ENCODE data around the gene FCRLA. TPM values are rescaled to one million over a fixed set of nuclear protein-coding genes. Genes with fewer than 3 reads are reported as not detected.

Gene FCRLA
- total and polyA plus RNA-seq, 10 donors, result 28.0 to 202 (median 57.3) TPM

- no peak for DNase-seq
- Histone ChIP-seq H3K36me3 (no peaks in the 10 kb centered on the region), H3K9me3 (no peaks in the 10 kb centered on the region), H3K27me3 (replicated peaks in 1 of 7) (peaks cover 0 to 39% (median 0%) of the 10 kb centered on the region in 7 donors), H3K4me3 (no peak overlapping the region), H3K4me1 (peaks cover 6 to 63% (median 27%) of the 10 kb centered on the region in 6 donors), H3K27ac (no peak overlapping the region)
- TF ChIP-seq POLR2AphosphoS5 (IDR thresholded peaks at IDR 0.05), result no peak
- no peak for TF ChIP-seq CTCF (IDR thresholded peaks at IDR 0.05 in 8 of 11, conservative IDR thresholded peaks at IDR 0.05 in 3 of 11)
- TF ChIP-seq POLR2A (IDR thresholded peaks at IDR 0.05), result no peak
- 78 to 93% (median 84%) methylated on average over 1 of the region's 1 CpG for WGBS, 5 donors
- intact Hi-C loops (cut with DNase I; ENCODE audit: low total_unique reads), result no loop called here
These were observed 13.4 kb downstream of the FCRLA start for GRCh38 chr1:161720422-161720821.

- Histone ChIP-seq H3K27ac (no peak within 1 kb of the TSS), H3K9me3 (no peaks in the 10 kb centered on the region), H3K4me3 (no peak within 1 kb of the TSS), H3K27me3 (replicated peaks in 1 of 7) (peaks cover 0 to 43% (median 0%) of the 10 kb centered on the region in 7 donors), H3K36me3 (no peaks in the 10 kb centered on the region), H3K4me1 (peaks cover 6 to 70% (median 33%) of the 10 kb centered on the region in 6 donors)
- intact Hi-C loops (cut with DNase I; ENCODE audit: low total_unique reads), result no loop called here
- no peak for TF ChIP-seq CTCF (IDR thresholded peaks at IDR 0.05 in 8 of 11, conservative IDR thresholded peaks at IDR 0.05 in 3 of 11)
- WGBS, 5 donors, result 32 to 69% (median 48%) methylated on average over 3 to 4 of the region's 4 CpGs
- DNase-seq, result no peak
These were observed 14.1 kb downstream of the FCRLA start, which contains the start of gene FCRLB for GRCh38 chr1:161720956-161721737. Gene FCRLB, plus strand, starts transcription at chr1:161721544. Its CDS starts 1,129 bp downstream, at chr1:161722673.

GRCh38 chr1:161721738-161722343 is 14.8 kb downstream of the FCRLA start:
- DNase-seq, result no peak
- H3K36me3 ChIP-seq, result no peaks in the 10 kb centered on the region
- intact Hi-C loops (cut with DNase I; ENCODE audit: low total_unique reads), result no loop called here
- 46 to 57% (median 52%) methylated on average over 8 of the region's 8 CpGs for WGBS, 5 donors
- peaks cover 0 to 46% (median 0%) of the 10 kb centered on the region in 7 donors for H3K27me3 ChIP-seq (replicated peaks in 1 of 7)
- H3K4me1 ChIP-seq, result peaks cover 6 to 77% (median 40%) of the 10 kb centered on the region in 6 donors
- H3K27ac ChIP-seq, result no peak overlapping the region
- H3K9me3 ChIP-seq, result no peaks in the 10 kb centered on the region
- TF ChIP-seq POLR2AphosphoS5 (IDR thresholded peaks at IDR 0.05) (no peak), CTCF (IDR thresholded peaks at IDR 0.05 in 8 of 11, conservative IDR thresholded peaks at IDR 0.05 in 3 of 11) (no peak), POLR2A (IDR thresholded peaks at IDR 0.05) (no peak)
- no peak overlapping the region for H3K4me3 ChIP-seq

GRCh38 chr1:161722406-161722805 is 15.4 kb downstream of the FCRLA start:
- H3K4me1 ChIP-seq, result peaks cover 6 to 81% (median 43%) of the 10 kb centered on the region in 6 donors
- no peak for DNase-seq
- intact Hi-C loops (cut with DNase I; ENCODE audit: low total_unique reads), result no loop called here
- WGBS, 5 donors, result 90 to 100% (median 96%) methylated on average over 1 of the region's 1 CpG
- peaks cover 0 to 46% (median 0%) of the 10 kb centered on the region in 7 donors for H3K27me3 ChIP-seq (replicated peaks in 1 of 7)
- no peak overlapping the region for H3K27ac ChIP-seq
- no peaks in the 10 kb centered on the region for H3K36me3 ChIP-seq
- no peaks in the 10 kb centered on the region for H3K9me3 ChIP-seq
- no peak overlapping the region for H3K4me3 ChIP-seq
- no peak for TF ChIP-seq CTCF (IDR thresholded peaks at IDR 0.05 in 8 of 11, conservative IDR thresholded peaks at IDR 0.05 in 3 of 11)
- TF ChIP-seq POLR2AphosphoS5 (IDR thresholded peaks at IDR 0.05), result no peak
- no peak for TF ChIP-seq POLR2A (IDR thresholded peaks at IDR 0.05)
